Measurements from ENCODE around the gene DIAPH2.
A peak's percentile ranks its signal among the peaks of the same experiment; 100 is the strongest.

DIAPH2 gene

GRCh38 chrX:97517763-97518162 is 833.1 kb downstream of the DIAPH2 start:
- no peak for DNase-seq

DNA sequence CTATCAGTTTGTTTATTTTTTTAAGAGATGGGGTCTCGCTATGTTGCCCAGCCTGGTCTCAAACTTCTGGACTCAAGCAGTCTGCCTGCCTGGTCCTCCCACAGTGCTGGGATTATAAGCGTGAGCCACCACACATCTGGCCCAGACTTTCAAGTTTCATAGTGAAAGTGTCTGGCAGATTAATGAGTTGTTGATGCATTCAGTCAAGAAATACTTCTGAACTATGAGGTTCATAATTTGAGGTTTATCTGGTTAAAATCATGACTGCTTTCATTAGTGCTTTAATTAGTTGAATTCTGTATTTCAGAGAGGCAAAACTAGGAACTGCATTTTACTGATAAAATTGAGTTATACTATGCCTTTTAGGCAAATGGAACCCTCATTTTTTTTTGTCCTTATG is 837.7 kb downstream of the DIAPH2 start:
- no peak for DNase-seq

- DNase-seq: no peak
Measured at GRCh38 chrX:97524340-97524739, 839.7 kb downstream of the DIAPH2 start.

DNA sequence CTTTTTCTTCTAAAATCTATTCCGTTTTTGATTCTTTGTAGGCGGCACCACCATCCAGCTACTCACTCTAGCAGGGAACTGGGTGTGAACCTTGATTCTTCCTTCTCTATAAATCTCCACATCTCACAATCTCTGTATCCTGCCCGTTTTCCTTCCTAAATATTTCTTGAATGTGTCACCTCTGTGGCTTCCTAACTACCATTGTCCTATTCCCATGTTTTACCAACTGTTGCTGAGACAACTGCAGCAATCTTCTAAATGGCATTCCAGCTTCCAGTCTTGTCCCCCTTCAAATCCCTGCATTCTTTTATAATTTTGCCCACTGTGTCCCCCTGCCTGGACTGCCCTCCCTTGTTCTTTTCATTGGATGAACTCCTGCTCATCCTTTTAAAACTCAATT is 840.4 kb downstream of the DIAPH2 start:
- no peak for DNase-seq

DNA sequence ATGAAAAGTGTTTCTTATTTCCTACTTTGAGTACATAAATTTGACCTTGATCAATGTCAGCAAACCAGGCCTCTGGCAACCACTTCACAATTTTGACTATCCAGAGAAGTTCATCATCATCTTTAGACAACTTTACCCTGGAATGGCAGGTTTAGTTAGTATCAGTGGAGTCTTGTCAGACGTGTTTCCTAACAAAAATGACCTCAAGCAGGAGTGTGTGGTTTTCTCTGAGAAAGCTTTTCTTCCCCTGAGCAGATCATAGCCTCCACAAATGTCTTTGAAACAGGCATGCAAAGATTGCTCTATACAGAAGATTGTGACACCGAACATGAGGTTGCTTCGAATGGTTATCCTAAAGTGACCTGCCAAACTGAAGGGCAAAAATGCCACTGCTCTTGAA is 841.3 kb downstream of the DIAPH2 start:
- no peak for DNase-seq

- DNase-seq: no peak
Measured at GRCh38 chrX:97527725-97528124, 843.1 kb downstream of the DIAPH2 start.

DNA sequence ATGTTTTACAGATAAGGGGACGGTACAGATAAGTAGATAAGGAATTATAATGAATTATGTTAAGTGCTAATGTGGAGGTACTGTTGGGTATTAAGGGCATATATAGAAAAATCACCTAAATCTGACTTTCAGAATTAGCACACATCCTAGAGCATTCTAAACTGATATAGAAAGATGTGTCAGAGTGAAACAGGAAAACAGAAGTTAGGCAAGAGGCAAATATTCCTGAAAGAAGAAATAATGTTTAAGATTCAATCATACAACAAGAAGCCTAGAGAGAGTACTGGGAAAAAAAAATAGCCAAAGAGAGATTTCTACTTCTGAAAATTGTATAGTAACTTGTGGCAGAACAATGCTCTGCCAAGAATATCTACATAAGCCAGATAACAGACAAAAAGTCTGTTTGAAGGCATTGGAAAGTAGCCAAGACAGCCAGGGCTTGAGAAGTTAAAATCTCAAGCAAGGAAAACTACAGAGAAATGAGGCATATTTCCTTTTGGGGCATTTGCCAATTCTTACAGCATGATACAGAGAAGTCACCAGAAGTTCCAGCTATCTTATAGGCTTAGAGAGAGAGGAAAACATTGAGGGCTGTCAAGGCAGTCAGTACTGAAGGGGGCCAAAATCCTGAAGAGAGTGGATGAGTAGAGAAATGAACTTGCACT is 845.0 kb downstream of the DIAPH2 start:
- no peak for DNase-seq

GRCh38 chrX:97531825-97532224 is 847.2 kb downstream of the DIAPH2 start:
- DNase-seq: no peak

DNA sequence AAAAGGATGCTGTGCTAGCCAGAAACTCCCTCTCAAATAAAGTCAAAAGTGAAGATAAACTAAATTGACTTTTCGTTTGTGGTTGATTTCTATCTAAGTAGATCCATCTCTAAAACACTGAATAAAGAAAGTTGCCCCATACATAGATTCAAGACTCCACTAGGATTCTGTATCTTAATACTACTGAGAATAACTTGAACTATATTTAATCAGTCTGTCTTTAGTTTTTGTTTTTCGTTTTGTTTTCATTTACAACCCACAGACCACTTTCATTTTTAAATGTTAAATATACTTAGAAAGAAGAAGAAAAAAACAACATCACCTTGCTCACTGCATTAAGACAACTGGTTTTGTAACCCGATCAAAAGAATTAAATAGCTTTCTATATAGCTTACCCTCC is 854.1 kb downstream of the DIAPH2 start:
- no peak for DNase-seq

DNA sequence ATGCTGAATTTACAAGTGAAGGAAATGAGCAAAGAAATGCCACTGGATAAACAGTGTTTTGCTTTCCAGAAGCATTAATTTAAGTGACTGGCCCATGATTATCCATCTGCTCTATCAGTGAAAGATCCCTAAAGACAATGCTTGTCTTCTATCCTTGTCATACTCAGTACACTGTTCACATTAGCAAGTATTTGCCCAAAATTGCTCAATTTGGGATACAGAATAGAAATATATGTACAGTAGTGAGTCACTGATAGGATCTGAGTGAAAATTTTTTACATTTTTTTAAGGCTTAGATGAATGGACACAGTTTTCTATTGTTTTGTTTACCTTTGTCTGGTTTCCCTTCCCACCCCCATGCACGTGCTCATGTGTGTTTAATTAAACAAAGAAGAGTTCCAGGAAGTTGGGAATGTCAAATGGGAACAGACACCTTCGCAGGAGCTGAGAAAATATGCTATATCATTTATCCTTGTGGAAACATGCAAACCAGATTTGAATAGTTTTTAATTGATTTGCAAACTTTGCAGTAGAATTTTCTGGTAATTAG is 855.4 kb downstream of the DIAPH2 start:
- no peak for DNase-seq

GRCh38 chrX:97547877-97548578 is 863.4 kb downstream of the DIAPH2 start:
- DNase-seq: no peak

- no peak for DNase-seq
Measured at GRCh38 chrX:97551821-97552220, 867.2 kb downstream of the DIAPH2 start.

DNA sequence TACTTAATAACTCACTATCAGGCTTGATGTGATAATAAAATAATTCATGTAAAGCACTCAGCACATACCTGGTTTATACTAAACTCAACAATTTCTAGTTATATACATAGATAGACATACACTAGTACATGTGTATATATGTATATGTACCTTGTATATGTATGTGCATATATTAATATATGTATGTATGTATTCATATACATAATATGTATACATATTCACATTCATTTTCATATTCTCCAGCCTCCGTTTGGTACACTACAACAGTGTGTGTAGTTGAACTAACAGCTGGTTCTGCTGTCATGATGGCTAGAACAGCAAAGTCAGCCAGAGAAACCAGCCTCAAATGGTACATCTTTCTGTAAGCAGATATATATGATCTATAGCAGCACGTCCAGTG is 869.2 kb downstream of the DIAPH2 start:
- DNase-seq: no peak

DNA sequence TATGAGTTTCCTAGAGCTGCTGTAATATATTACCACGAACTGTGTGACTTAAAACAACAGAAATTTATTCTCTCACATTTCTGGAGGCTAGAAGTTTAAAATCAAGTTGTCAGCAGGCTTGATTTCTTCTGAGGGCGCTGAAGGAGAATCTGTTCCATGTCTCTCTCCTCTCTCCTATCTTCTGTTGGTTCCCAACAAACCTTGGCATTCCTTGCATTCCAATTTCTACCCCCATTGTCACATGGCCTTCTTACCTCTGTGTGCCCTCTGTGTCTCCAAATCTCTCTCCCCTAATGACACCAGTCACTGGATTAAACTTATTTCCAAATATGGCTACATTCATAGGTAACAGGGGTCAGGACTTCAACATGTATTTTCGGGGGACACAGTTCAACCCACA is 871.7 kb downstream of the DIAPH2 start:
- no peak for DNase-seq

GRCh38 chrX:97563531-97564133 is 879.0 kb downstream of the DIAPH2 start:
- DNase-seq: peak; percentile 44

- DNase-seq: no peak
Measured at GRCh38 chrX:97564496-97564895, 879.9 kb downstream of the DIAPH2 start.

- DNase-seq: no peak
Measured at GRCh38 chrX:97587171-97587570, 902.5 kb downstream of the DIAPH2 start.

DNA sequence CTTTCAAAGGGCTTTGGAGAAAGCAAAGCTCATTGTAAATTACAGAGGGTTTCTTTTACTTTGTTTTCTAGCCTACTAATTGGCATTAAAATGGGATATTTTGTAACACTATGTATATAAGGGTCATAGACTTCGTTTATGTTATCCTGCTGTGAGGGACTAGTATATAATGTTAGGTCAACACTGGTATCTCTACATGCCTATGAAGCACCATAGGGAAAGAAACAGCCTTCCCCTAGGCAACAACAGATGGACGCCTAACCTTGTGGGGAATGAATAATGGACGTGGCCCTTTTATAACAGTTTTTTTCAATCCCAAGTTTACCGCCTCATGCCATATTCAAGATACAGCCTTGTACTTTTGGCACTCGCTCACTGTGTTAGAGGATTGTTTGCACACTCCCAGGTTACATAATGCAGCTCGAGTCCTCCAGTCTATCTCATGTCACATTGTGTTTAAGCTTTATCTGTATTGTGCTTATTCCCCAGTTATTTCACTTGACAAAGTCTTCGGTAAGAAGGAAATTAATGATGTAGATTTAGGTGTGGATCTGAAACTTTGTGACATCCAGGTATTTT is 910.1 kb downstream of the DIAPH2 start:
- no peak for DNase-seq

GRCh38 chrX:97597954-97598353 is 913.3 kb downstream of the DIAPH2 start:
- DNase-seq: no peak

- no peak for DNase-seq
Measured at GRCh38 chrX:97602465-97603258, 918.0 kb downstream of the DIAPH2 start.

- DNase-seq: no peak
Measured at GRCh38 chrX:97605271-97605670, 920.6 kb downstream of the DIAPH2 start.

DNA sequence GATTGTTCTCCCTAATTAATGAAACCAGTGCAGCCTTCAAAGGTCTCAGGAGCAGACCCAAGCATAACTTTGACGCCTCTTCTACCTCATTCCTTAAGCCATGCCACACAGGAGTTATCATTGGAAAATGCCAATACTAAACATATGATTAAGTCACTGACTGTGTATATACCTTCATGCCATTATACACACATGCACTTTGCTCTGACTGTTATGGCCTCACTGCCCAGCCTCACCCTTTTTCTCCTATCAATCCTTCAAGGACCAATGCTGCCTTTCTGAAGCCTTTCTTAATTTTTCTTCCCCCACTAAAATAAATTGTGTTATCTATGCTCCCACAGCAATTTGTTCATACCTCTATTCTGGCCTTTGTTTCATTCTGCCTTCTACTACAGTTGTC is 924.7 kb downstream of the DIAPH2 start:
- DNase-seq: no peak

- no peak for DNase-seq
Measured at GRCh38 chrX:97609938-97610337, 925.3 kb downstream of the DIAPH2 start.
